IMR-90 (cell line): ENCODE measurements around the gene PEX5. TPM values are rescaled to one million over a fixed set of nuclear protein-coding genes. Genes with fewer than 3 reads are reported as not detected.

Experiments used
- ATAC-seq: fragments of 200-7000 bp; cut with Tn5 transposase; 2 replicates; pipeline ENCODE4 v1.9.1; 2020; ENCODE audit warnings: low read depth, mild to moderate bottlenecking, moderate library complexity
- BruUV-seq: library from RNA; stranded (reverse); fragments of 400-500 nt; replicated peaks from 2 replicates; lab custom pipeline; 2021; lab: Mats Ljungman, UMichigan
- CTCF ChIA-PET: fragments of 300-600 bp; formaldehyde crosslinking; extraction: SDS; loops from one replicate; lab custom pipeline; 2021; ENCODE audit warnings: antibody characterized with exemption; lab: Yijun Ruan, JAX
- POLR2A ChIA-PET: fragments of 300-600 bp; sonication (Branson Sonifier 250); formaldehyde crosslinking; loops from one replicate; lab custom pipeline; 2022; ENCODE audit warnings: antibody characterized with exemption; ENCODE audit not compliant: unreplicated experiment; lab: Charles Lee
- DNase-seq: peaks from one replicate; pipeline ENCODE4 v3.0.0; 2013
- H2AFZ ChIP-seq: replicated peaks from 2 replicates; pipeline ENCODE3; 2013; ENCODE audit warnings: low read length, mild to moderate bottlenecking; ENCODE audit not compliant: poor library complexity
- H2AK5ac ChIP-seq: 2 replicates; pipeline ENCODE4 v1.6.1; 2013; ENCODE audit warnings: low read depth, low read length, inconsistent platforms
- H2AK9ac ChIP-seq: replicated peaks from 2 replicates; pipeline ENCODE3; 2013; ENCODE audit warnings: mild to moderate bottlenecking, low read depth, low read length, moderate library complexity; ENCODE audit not compliant: poor library complexity
- H2BK120ac ChIP-seq: 2 replicates; pipeline ENCODE4 v1.6.1; 2013; ENCODE audit warnings: low read depth, low read length, inconsistent platforms
- H2BK15ac ChIP-seq: 3 replicates; pipeline ENCODE4 v1.6.1; 2013; ENCODE audit warnings: low read depth, low read length, inconsistent platforms
- H2BK20ac ChIP-seq: 2 replicates; pipeline ENCODE4 v1.6.1; 2013; ENCODE audit warnings: low read depth, mild to moderate bottlenecking, inconsistent platforms, low read length, moderate library complexity
- H2BK5ac ChIP-seq: 2 replicates; pipeline ENCODE4 v1.6.1; 2013; ENCODE audit warnings: mild to moderate bottlenecking, low read depth, low read length, inconsistent platforms; ENCODE audit not compliant: poor library complexity, severe bottlenecking
- H3K14ac ChIP-seq: replicated peaks from 2 replicates; pipeline ENCODE4 v1.6.1; 2013; ENCODE audit warnings: low read depth, low read length, inconsistent platforms
- H3K18ac ChIP-seq: 2 replicates; pipeline ENCODE4 v1.6.1; 2013; ENCODE audit warnings: low read depth, low read length, control low read depth
- H3K23ac ChIP-seq: 2 replicates; pipeline ENCODE4 v1.6.1; 2013; ENCODE audit warnings: low read depth, low read length, inconsistent platforms
- H3K27ac ChIP-seq: 2 replicates; pipeline ENCODE4 v1.5.1; 2013; ENCODE audit warnings: mild to moderate bottlenecking, control low read depth, low read length; ENCODE audit not compliant: insufficient read depth
- H3K27me3 ChIP-seq: 2 replicates; pipeline ENCODE4 v1.6.1; 2013; ENCODE audit warnings: low read length; ENCODE audit not compliant: control insufficient read depth, insufficient read depth
- H3K36me3 ChIP-seq: 2 replicates; pipeline ENCODE4 v1.6.1; 2013; ENCODE audit warnings: low read length, mixed read lengths; ENCODE audit not compliant: control insufficient read depth, insufficient read depth
- H3K4ac ChIP-seq: 2 replicates; pipeline ENCODE4 v1.6.1; 2013; ENCODE audit warnings: low read depth, low read length, inconsistent platforms
- H3K4me1 ChIP-seq: 2 replicates; pipeline ENCODE4 v1.6.1; 2013; ENCODE audit warnings: low read length, mixed read lengths; ENCODE audit not compliant: control insufficient read depth, insufficient read depth
- H3K4me2 ChIP-seq: 2 replicates; pipeline ENCODE4 v1.6.1; 2013; ENCODE audit warnings: low read depth, mild to moderate bottlenecking, control low read depth, low read length, moderate library complexity
- H3K4me3 ChIP-seq: 2 replicates; pipeline ENCODE4 v1.5.1; 2013; ENCODE audit warnings: low read depth, mild to moderate bottlenecking, control low read depth, low read length, moderate library complexity; ENCODE audit not compliant: insufficient read depth
- H3K56ac ChIP-seq: 2 replicates; pipeline ENCODE4 v1.6.1; 2013; ENCODE audit warnings: low read length, inconsistent platforms; ENCODE audit not compliant: insufficient read depth; ENCODE audit errors: extremely low read depth
- H3K79me1 ChIP-seq, 2 experiments: 2 replicates each; pipeline ENCODE4 v1.6.1; 2013; ENCODE audit warnings: low read length in 2 of 2, inconsistent platforms in 1 of 2, low read depth in 1 of 2
- H3K9ac ChIP-seq: 2 replicates; pipeline ENCODE4 v1.6.1; 2013; ENCODE audit warnings: low read depth, low read length, control low read depth
- H3K9me1 ChIP-seq: 2 replicates; pipeline ENCODE4 v1.6.1; 2013; ENCODE audit warnings: low read length, inconsistent platforms; ENCODE audit not compliant: insufficient read depth
- H3K9me3 ChIP-seq: 2 replicates; pipeline ENCODE4 v1.6.1; 2013; ENCODE audit warnings: low read length; ENCODE audit not compliant: control insufficient read depth, insufficient read depth
- H4K20me1 ChIP-seq: 2 replicates; pipeline ENCODE4 v1.6.1; 2013; ENCODE audit warnings: low read length, inconsistent platforms; ENCODE audit not compliant: insufficient read depth
- H4K5ac ChIP-seq: 2 replicates; pipeline ENCODE4 v1.6.1; 2013; ENCODE audit warnings: mild to moderate bottlenecking, low read depth, low read length, control low read depth
- H4K8ac ChIP-seq, 2 experiments: 2 replicates each; pipeline ENCODE4 v1.6.1; 2013; ENCODE audit warnings: low read depth in 2 of 2, low read length in 2 of 2, control low read depth in 1 of 2, inconsistent platforms in 1 of 2
- H4K91ac ChIP-seq: 2 replicates; pipeline ENCODE4 v1.6.1; 2013; ENCODE audit warnings: low read depth, low read length, inconsistent platforms; ENCODE audit not compliant: insufficient read depth
- BHLHE40 ChIP-seq: fragments of 150-350 bp; IDR thresholded peaks from 2 replicates; pipeline ENCODE4 v1.6.1; 2016; ENCODE audit warnings: mild to moderate bottlenecking, low read depth, low read length
- CEBPB ChIP-seq: IDR thresholded peaks from 2 replicates; pipeline ENCODE4 v1.6.1; 2012; ENCODE audit warnings: low read depth, low read length, improper control_type of control experiment
- CHD1 ChIP-seq: IDR thresholded peaks from 2 replicates; pipeline ENCODE4 v1.6.1; 2012; ENCODE audit warnings: low read depth, low read length, improper control_type of control experiment
- ELK1 ChIP-seq: fragments of 150-350 bp; IDR thresholded peaks from 2 replicates; pipeline ENCODE4 v1.6.1; 2016; ENCODE audit warnings: low read depth, mild to moderate bottlenecking, low read length, moderate library complexity, borderline replicate concordance
- FOS ChIP-seq: fragments of 150-350 bp; IDR thresholded peaks from 2 replicates; pipeline ENCODE4 v1.6.1; 2016; ENCODE audit warnings: low read depth, low read length
- MAFK ChIP-seq: IDR thresholded peaks from 2 replicates; pipeline ENCODE4 v1.6.1; 2012; ENCODE audit warnings: low read depth, low read length, improper control_type of control experiment
- MAZ ChIP-seq: IDR thresholded peaks from 2 replicates; pipeline ENCODE4 v1.6.1; 2012; ENCODE audit warnings: low read depth, mild to moderate bottlenecking, low read length, improper control_type of control experiment, moderate library complexity, borderline replicate concordance
- MXI1 ChIP-seq: IDR thresholded peaks from 2 replicates; pipeline ENCODE4 v1.6.1; 2012; ENCODE audit warnings: low read depth, mild to moderate bottlenecking, low read length, moderate library complexity, borderline replicate concordance
- NFE2L2 ChIP-seq: fragments of 150-350 bp; IDR thresholded peaks from 2 replicates; pipeline ENCODE4 v1.6.1; 2016; ENCODE audit warnings: low read depth, mild to moderate bottlenecking, low read length
- POLR2A ChIP-seq: IDR thresholded peaks from 2 replicates; pipeline ENCODE4 v1.6.1; 2012; ENCODE audit warnings: mild to moderate bottlenecking, low read depth, low read length
- RAD21 ChIP-seq: IDR thresholded peaks from 2 replicates; pipeline ENCODE4 v1.6.1; 2012; ENCODE audit warnings: low read length, improper control_type of control experiment
- RCOR1 ChIP-seq: IDR thresholded peaks from 2 replicates; pipeline ENCODE4 v1.6.1; 2012; ENCODE audit warnings: mild to moderate bottlenecking, low read length, improper control_type of control experiment; ENCODE audit not compliant: insufficient replicate concordance
- RFX5 ChIP-seq: IDR thresholded peaks from 2 replicates; pipeline ENCODE4 v1.8.0; 2012; ENCODE audit warnings: low read depth, mild to moderate bottlenecking, low read length, moderate library complexity
- SMC3 ChIP-seq: fragments of 150-350 bp; IDR thresholded peaks from 2 replicates; pipeline ENCODE4 v1.6.1; 2016; ENCODE audit warnings: low read depth, mild to moderate bottlenecking, antibody characterized with exemption, low read length, moderate library complexity
- WGBS, 2 experiments: methylation state at CpG; one replicate each; pipeline versions ENCODE4 v1.1.5 to v1.1.7; 2013; ENCODE audit warnings: missing lambda C conversion rate in 2 of 2; ENCODE audit not compliant: insufficient read length in 1 of 2; ENCODE audit errors: extremely low coverage in 2 of 2; 5-methylcytosine and 5-hydroxymethylcytosine counted together
- dilution Hi-C: fragments of 300-500 bp; cut with HindIII; formaldehyde crosslinking; loops from one replicate; pipeline ENCODE4 v1.14.3; 2018; ENCODE audit warnings: low sequenced_read_pairs; ENCODE audit not compliant: unreplicated experiment
- in situ Hi-C: fragments of 300-500 bp; cut with MboI; formaldehyde crosslinking; loops from 3 replicates; pipeline ENCODE4 v1.14.3; 2019; ENCODE audit warnings: low sequenced_read_pairs, inconsistent platforms, mixed read lengths
- intact Hi-C: fragments of 100-400 bp; cut with micrococcal nuclease; formaldehyde crosslinking; loops from 2 replicates; pipeline ENCODE4 v1.10.0; 2022
- polyA plus RNA-seq, 3 experiments: library from polyadenylated mRNA; depleted of rRNA; stranded (reverse); fragments of >200 nt; gene quantifications; 2 replicates each; pipeline ENCODE4 v1.2.3, GENCODE V29; 2012; ENCODE audit warnings: low replicate concordance in 1 of 3
- total RNA-seq: library from RNA; depleted of rRNA; stranded (reverse); fragments of >200 nt; gene quantifications from 2 replicates; pipeline ENCODE4 v1.2.3, GENCODE V29; 2012
- TF ChIP-seq, protein P1 (sequence below): fragments of 150-350 bp; IDR thresholded peaks from 2 replicates; pipeline ENCODE4 v1.6.1; 2017; ENCODE audit warnings: mild to moderate bottlenecking, antibody characterized with exemption, low read length, low read depth
- TF ChIP-seq, protein P2 (sequence below): conservative IDR thresholded peaks from 2 replicates; pipeline ENCODE4 v1.5.1; 2012; ENCODE audit warnings: mild to moderate bottlenecking, low read depth, low read length, improper control_type of control experiment

PEX5 gene
- total and polyA plus RNA-seq, 2 of the 4 experiments (the other 2 are of a cell fraction), result 14.4 to 18.3 TPM

DNA sequence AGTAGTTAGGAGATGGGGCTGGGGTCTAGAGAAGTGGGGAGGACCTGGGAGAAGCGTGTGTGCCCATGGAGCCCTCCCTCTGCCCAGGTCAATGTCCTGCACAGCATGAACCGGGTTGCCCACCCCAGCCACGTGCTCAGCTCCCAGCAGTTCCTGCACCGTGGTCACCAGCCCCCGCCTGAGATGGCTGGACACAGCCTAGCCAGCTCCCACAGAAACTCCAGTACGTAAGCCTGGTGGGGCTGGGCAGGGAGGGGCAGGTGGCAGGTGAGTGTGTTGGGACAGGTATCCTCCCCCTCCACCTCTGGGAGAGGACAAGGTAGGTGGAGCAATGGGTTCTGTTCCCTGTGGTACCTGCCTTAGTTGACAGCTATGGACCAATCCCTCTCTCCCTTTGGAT lies 38.6 kb upstream of the PEX5 start:
- no peak overlapping the region for H2BK5ac ChIP-seq
- ATAC-seq (no peak), DNase-seq (no peak)
- no peak overlapping the region for H3K23ac ChIP-seq
- H3K27ac ChIP-seq, result no peak overlapping the region
- no peak overlapping the region for H3K4me3 ChIP-seq
- H2BK20ac ChIP-seq, result no peak overlapping the region
- H3K27me3 ChIP-seq, result no peaks in the 10 kb centered on the region
- dilution Hi-C loops, result no loop called here
- no TSS peak for BruUV-seq
- H3K4me2 ChIP-seq, result no peak overlapping the region
- no peak overlapping the region for H2BK120ac ChIP-seq
- no peak overlapping the region for H4K5ac ChIP-seq
- in situ Hi-C loops, result no loop called here
- H3K4me1 ChIP-seq, result no peaks in the 10 kb centered on the region
- no peak overlapping the region for H4K91ac ChIP-seq
- H3K9ac ChIP-seq, result no peak overlapping the region
- H4K20me1 ChIP-seq, result no peaks in the 10 kb centered on the region; the same call in 1 of the 2 replicates
- H3K4ac ChIP-seq, result no peak overlapping the region
- TF ChIP-seq POLR2A, result no peak
- TF ChIP-seq MAZ, result no peak
- no peak for TF ChIP-seq ELK1
- TF ChIP-seq FOS, result no peak
- TF ChIP-seq MXI1, result no peak
- no peak for TF ChIP-seq RCOR1
- TF ChIP-seq BHLHE40, result no peak
- no peak for TF ChIP-seq CEBPB
- no peak for TF ChIP-seq MAFK
- no peak for TF ChIP-seq CHD1
- TF ChIP-seq RFX5, result no peak
- TF ChIP-seq NFE2L2, result no peak
- TF ChIP-seq, protein P1, sequence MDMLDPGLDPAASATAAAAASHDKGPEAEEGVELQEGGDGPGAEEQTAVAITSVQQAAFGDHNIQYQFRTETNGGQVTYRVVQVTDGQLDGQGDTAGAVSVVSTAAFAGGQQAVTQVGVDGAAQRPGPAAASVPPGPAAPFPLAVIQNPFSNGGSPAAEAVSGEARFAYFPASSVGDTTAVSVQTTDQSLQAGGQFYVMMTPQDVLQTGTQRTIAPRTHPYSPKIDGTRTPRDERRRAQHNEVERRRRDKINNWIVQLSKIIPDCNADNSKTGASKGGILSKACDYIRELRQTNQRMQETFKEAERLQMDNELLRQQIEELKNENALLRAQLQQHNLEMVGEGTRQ, result no peak
- no peak for TF ChIP-seq SMC3
- no peak for TF ChIP-seq RAD21
- TF ChIP-seq, protein P2, sequence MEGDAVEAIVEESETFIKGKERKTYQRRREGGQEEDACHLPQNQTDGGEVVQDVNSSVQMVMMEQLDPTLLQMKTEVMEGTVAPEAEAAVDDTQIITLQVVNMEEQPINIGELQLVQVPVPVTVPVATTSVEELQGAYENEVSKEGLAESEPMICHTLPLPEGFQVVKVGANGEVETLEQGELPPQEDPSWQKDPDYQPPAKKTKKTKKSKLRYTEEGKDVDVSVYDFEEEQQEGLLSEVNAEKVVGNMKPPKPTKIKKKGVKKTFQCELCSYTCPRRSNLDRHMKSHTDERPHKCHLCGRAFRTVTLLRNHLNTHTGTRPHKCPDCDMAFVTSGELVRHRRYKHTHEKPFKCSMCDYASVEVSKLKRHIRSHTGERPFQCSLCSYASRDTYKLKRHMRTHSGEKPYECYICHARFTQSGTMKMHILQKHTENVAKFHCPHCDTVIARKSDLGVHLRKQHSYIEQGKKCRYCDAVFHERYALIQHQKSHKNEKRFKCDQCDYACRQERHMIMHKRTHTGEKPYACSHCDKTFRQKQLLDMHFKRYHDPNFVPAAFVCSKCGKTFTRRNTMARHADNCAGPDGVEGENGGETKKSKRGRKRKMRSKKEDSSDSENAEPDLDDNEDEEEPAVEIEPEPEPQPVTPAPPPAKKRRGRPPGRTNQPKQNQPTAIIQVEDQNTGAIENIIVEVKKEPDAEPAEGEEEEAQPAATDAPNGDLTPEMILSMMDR, result no peak
- ChIA-PET CTCF (no interaction called here), POLR2A (no interaction called here)
- peaks cover 46% of the 10 kb centered on the region for H3K36me3 ChIP-seq
- no peak overlapping the region for H3K14ac ChIP-seq
- no peaks in the 10 kb centered on the region for H3K9me1 ChIP-seq
- H2AK5ac ChIP-seq, result no peak overlapping the region
- WGBS, 2 experiments, result 80% methylated on average over 1 of the region's 6 CpGs; no CpG with 5 or more reads in 1 of the 2 experiments
- no peaks in the 10 kb centered on the region for H3K79me1 ChIP-seq
- H4K8ac ChIP-seq, result no peak overlapping the region
- no peak overlapping the region for H2BK15ac ChIP-seq
- H3K56ac ChIP-seq, result no peak overlapping the region
- intact Hi-C loops, result no loop called here
- H2AFZ ChIP-seq, result no peak overlapping the region
- H3K9me3 ChIP-seq, result no peaks in the 10 kb centered on the region
- H2AK9ac ChIP-seq, result no peak overlapping the region
- no peak overlapping the region for H3K18ac ChIP-seq
